ENCODE results near the gene LILRA1.
A peak's percentile ranks its signal among the peaks of the same experiment; 100 is the strongest.
"Not testable (repeated sequence)": the region's sequence is repeated elsewhere in the genome, so short reads cannot be mapped to it uniquely, and the experiment has no call there.

LILRA1 gene

DNA sequence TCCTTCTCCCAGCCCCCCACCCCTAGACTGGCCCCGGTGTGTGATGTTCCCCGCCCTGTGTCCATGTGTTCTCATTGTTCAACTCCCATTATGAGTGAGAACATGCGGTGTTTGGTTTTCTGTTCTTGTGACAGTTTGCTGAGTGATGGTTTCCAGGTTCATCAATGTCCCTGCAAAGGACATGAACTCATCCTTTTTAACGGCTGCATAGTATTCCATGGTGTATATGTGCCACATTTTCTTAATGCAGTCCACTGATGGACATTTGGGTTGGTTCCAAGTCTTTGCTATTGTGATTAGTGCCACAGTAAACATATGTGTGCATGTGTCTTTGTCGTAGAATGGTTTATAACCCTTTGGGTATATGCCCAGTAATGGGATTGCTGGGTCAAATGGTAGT lies 15.2 kb upstream of the LILRA1 start:
- not testable (repeated sequence) for DNase-seq

DNA sequence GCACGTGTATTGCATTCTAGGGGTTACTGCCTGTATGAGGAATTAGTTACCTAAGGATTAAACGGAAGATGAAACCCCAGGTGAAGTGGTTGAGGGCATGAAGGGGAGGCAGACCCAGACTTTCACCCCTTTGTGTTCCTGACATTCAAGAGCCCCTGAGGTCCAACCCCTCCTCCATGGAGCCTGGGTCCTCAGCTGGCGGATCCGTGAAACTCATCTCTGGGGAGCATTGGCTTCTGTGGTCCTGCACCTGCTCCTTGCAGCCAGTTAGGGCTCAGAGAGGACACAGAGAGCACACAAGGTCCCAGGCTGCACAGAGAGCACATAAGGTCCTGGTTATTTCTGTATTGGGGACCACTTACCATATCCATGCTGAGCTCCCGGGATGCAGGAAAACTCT lies 7.0 kb upstream of the LILRA1 start:
- no peak for DNase-seq

DNA sequence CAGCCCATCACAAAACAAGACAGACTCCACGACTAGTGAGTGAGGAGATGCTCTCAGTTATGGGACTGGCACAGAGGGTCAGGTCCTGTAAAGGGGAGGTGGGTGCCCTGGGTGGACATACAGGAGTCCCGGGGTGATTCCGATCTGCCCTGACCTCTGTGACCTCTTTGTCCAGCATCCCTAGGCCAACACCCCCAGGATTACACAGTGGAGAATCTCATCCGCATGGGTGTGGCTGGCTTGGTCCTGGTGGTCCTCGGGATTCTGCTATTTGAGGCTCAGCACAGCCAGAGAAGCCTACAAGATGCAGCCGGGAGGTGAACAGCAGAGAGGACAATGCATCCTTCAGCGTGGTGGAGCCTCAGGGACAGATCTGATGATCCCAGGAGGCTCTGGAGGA lies 6.4 kb upstream of the LILRA1 start:
- DNase-seq, result no peak

DNA sequence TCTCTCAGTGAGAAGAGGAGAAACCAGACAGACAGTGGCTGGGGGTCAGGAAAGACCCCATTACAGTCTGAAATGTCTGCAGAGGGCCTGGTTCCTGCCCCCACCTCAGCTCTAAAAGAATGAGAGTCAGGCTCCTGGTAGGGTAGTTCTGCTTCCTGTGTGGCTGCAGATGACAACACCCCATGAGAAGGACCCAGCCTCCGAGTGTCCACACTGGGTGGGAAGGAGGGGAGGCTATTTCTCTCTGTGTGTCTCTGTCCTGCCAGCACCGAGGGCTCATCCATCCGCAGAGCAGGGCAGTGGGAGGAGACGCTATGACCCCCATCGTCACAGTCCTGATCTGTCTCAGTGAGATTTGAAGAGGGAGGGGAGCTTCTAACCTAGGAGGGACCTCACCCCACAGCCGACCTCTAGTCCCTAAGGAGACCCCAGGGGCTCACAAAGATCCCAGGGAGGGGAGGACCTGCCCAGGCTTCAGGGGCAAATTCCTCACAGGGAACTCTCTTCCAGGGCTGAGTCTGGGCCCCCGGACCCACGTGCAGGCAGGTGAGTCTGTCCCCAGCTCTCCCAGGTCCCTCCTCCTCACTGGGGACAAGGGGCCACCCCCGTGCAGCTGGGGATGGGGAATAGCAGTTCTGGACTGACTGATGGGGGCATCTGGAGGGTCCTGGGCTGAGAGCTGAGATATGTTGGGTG lies 647 bp downstream of the LILRA1 start:
- not testable (repeated sequence) for DNase-seq

DNA sequence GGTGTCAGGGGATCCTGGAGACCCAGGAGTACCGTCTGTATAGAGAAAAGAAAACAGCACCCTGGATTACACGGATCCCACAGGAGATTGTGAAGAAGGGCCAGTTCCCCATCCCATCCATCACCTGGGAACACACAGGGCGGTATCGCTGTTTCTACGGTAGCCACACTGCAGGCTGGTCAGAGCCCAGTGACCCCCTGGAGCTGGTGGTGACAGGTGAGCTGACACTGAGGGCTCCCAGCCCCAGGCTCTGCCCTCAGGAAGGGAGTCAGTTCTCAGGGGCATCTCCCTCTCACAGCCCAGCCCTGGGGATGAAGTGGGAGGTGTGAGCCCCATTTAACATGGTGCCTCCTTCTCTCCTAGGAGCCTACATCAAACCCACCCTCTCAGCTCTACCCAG lies 1.3 kb downstream of the LILRA1 start:
- no peak for DNase-seq

DNA sequence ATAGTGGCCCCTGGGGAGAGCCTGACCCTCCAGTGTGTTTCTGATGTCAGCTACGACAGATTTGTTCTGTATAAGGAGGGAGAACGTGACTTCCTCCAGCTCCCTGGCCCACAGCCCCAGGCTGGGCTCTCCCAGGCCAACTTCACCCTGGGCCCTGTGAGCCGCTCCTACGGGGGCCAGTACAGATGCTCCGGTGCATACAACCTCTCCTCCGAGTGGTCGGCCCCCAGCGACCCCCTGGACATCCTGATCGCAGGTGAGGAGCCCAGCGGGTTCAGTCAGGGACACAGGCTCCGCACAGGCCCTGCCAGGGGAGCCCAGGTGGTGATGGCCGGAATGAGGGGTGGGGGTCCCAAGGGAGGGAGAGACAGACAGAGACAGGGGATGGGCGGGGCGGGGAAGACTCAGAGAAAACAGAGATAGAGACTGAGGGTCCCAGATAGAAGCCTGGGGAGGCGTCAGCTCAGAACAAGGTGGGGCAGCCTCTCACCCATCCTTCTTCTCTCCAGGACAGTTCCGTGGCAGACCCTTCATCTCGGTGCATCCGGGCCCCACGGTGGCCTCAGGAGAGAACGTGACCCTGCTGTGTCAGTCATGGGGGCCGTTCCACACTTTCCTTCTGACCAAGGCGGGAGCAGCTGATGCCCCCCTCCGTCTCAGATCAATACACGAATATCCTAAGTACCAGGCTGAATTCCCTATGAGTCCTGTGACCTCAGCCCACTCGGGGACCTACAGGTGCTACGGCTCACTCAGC lies 2.4 kb downstream of the LILRA1 start:
- DNase-seq, result not testable (repeated sequence)

DNA sequence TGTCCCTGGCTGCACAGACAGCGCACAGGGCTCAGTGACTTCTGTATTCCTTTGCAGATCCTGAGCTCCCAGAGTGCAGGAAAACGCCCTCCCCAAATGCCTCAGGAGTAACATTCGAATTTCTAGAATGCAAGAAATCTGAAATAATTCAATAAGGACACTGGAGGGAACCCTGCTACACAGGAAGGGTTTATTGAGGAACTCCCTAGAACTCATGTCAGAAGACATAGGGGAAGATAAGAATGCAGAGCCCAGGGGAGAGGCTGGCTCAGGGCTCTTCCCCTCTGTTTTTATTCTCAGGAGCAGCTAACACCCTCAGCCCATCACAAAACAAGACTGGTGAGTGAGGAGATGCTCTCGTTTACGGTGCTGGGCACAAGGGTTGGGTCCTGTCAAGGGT lies 6.8 kb downstream of the LILRA1 start:
- no peak for DNase-seq

DNA sequence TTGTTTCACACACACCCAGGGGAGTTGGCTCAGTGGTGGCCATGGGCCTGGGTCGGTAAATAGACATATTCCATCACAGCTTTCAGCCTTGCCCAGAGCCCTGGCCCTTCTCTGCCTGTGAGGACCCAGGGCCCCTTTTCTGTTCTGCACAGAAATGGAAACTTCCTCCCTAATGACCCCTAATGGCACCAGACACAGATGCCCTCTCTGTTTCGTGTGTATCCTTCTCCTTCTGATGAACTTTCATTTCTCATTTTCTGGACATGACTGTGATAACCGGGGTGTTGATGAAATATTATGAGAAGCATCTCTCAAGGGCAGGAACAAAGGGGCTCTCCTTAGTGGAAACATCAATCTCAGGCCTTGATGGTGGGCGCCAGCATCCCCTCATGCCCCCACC lies 12.8 kb downstream of the LILRA1 start:
- no peak for DNase-seq

DNA sequence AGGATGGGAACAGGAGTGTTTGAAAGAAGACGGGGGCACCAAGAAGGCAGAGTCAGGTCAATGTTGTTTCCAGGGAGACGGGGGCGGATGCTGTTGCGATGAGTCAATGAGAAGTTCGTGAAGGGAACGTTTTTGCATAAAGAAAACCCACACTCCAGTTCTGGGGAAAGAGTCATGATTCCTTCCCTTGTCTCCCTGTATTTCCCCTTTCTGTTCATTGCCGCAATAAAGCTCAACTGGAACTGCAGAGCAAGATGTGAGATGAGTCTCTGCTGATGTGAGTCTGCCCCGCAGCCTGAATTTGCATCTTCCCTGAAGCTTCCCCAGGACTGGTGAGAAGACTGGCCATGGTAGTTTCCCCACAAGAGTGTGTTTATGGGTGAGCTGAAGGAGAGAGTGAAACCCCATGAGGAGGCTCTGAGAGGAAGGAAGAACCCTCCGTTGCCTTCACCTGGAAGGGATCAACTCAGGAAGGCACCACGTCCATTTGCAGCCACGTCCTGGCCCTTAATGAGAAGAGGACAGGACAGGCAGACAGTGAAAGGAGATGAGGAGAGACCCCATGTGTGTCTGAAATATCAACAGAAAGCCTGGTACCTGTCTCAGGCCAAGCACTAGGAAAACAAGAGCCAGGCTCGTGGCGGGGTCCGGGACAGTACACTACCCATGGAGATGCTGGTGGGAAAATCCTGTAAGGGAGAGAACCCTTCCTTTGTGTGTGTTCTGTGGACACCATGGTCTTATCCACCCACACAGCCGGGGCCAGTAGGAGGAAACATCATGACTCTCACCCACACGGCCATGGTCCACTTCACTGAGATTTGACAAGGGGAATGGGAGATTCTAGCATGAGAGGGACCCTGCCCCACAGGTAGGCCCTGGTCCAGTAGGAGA lies 13.7 kb downstream of the LILRA1 start:
- peak in 1 of 2 donors; percentile 29 for DNase-seq

DNA sequence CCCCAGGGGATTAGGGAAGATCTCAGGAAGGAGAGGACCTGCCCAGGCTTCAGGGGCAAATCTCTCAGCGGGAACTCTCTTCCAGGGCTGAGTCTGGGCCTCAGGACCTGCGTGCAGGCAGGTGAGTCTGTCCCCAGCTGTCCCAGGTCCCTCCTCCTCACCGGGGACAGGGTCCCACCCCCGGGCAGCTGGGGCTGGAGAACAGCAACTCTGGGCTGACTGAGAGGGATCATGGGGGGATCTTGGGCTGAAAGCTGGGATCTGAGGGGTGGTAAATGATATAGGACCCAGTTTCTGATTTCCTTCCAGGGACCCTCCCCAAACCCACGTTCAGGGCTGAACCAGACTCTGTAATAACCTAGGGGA lies 14.3 kb downstream of the LILRA1 start:
- no peak for DNase-seq

DNA sequence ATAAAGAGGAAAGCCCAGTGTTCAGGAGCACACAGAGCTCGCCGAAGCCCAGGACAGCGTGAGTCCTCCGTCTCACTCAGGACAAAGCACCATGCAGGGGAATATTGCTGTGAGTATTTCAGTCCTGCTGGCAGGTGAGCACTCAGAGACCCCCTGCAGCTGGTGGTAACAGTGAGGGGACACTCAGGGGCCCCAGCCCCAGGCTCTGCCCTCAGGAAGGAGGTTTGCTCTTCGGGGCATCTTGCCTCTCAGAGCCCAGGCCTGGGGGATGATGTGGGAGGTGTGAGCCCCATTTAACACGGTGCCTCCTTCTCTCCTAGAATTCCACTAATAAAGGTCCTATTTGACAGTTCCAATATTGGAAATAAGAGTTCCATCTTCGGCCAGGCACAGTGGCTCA lies 14.8 kb downstream of the LILRA1 start:
- DNase-seq, result no peak

DNA sequence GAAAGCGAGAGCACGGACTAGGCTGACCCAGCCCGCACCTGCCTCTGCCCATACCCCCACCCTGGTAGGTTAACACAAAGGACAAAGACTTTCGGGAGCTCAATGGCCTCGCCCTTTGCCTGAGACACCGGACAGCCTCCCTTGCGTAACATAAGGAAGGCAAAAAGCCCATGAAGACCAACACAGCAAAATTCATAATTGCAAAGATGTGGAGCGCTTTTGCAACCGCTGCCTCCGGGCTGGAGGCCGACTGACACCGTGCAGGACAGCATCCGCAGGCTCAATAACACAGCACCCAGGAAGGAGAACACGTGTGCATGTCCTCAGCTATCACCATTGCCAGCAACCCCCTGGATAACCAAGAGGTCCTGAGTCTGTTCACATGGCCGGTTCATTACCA lies 15.4 kb downstream of the LILRA1 start:
- no peak for DNase-seq

DNA sequence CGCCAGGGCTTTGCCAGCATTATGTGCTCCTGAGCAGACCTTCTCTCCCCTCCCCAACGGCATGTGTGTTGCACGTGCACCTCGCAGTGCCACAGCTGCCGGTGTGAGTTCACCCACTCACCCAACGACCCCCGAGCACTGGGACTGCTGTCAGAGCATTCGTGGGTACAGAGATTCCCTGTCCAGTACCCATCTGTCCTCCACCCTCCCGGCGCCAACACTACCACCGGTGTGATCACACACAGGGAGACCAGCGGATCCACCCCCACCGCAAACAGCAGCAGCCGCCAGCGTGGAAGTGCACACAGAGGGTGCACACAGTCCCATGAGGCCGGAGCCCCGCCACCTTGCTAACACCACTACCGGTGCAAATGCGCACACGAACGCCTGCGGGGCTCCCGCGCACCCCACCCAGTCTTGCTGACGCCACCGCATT lies 15.9 kb downstream of the LILRA1 start:
- DNase-seq, result no peak

DNA sequence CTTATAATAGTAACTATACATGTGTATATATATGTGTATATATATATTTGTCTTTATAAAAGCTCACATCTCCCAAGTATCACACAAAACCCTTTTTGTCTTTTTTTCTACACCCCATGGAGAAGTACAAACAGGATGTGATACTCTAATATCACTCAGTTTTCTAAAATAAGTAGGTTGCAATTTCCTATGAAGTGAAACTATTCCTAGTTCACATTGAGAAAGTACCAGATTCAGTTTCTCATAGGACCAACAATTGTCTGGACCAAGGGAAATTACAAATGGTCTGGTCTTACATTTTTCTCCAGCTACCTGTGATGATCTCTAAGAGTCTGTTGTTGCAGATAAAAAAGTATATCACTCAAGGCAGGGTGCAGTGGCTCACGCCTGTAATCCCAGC lies 19.0 kb downstream of the LILRA1 start:
- DNase-seq, result no peak

DNA sequence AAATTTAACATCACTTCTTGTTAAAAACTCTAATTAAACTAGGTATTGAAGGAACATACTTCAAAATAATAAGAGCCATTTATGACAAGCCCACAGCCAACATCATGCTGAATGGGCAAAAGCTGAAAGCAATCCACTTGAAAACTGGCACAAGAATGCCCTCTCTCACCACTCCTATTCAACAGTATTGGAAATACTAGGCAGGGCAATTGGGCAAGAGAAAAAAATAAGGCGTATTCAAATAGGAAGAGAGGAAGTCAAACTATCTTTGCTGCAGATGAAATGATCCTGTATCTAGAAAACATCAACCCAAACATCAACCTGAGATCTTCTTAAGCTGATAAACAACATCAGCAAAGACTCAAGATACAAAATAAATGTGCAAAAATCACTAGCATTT lies 21.3 kb downstream of the LILRA1 start:
- no peak for DNase-seq

DNA sequence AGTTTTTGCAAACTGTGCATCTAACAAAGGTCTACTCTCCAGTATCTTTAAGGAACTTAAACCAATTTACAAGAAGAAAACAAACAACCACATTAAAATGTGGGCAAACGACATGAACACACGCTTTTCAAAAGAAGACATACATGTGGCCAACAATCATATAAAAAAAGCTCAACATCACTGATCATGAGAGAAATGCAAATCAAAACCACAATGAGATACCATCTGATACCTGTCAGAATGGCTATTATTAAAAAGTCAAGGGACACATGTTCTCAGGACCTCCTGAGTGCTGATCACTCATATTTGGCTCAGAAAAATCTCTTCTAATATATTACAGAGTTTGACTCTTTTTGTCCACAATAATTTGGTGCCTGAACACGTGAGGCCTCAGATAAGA lies 22.6 kb downstream of the LILRA1 start:
- DNase-seq, result no peak

DNA sequence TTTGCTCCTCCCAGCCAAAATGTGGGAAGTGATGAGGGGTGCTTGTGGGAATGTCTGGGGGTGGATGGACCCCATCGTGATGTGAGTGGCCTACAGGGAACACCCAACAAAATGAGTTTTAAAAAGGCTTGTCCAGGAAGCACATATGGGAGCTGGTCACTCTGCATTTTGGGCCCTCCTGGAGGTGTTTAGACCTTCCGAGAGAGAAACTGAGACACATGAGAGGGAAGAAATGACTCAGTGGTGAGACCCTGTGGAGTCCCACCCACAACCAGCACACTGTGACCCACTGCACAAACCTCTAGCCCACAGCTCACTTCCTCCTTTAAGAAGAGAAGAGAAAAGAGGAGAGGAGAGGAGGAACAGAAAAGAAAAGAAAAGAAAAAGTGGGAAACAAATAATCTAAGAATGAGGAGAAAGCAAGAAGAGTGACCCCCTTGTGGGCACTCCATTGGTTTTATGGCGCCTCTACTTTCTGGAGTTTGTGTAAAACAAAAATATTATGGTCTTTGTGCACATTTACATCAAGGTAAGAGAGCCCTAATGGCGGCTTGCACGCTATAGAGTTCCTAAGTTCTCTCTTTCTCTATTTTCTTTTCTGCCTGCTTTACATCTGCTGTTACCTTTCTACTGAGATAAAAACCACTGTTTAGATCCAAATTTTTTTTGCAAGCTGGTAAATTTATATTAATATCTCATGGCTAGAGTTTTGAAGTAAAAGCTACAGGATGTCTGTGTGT lies 23.6 kb downstream of the LILRA1 start:
- peak in 1 of 2 donors; percentile 15 for DNase-seq

DNA sequence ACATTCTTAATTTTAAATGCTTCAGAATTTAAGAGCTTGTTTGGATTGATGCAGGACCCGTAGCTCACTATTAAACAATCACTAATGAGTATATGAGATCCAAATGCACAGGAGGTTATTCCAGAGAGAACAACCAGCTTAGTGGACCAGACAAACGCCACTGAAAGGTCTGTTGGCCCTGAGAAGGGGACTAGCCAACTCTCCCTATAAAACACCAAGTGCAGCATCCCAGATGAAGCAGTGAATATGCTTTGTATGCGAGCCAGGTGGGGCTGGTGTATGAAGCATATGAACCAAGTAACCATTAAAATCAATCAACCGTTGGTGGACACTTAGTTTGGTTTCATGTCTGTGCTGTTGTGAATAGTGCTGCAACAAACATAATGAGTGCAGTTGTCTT lies 27.0 kb downstream of the LILRA1 start:
- no peak for DNase-seq

DNA sequence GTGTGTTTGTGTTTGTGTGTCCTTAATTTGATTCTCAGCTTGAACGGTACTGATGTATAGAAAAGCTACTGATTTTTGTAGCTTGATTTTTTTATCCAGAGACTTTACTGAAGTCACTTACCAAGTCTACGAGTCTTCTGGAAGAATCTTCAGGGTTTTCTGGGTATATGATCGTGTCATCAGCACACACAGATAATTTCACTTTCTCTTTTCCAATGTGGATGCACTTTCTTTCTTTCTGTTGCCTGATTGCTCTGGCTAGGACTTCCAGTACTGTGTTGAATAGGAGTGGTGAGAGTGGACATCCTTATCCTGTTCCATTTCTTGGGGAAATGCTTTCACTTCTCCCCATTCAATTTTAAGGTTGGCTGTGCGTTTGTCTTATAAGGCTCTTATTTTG lies 29.0 kb downstream of the LILRA1 start:
- no peak for DNase-seq

DNA sequence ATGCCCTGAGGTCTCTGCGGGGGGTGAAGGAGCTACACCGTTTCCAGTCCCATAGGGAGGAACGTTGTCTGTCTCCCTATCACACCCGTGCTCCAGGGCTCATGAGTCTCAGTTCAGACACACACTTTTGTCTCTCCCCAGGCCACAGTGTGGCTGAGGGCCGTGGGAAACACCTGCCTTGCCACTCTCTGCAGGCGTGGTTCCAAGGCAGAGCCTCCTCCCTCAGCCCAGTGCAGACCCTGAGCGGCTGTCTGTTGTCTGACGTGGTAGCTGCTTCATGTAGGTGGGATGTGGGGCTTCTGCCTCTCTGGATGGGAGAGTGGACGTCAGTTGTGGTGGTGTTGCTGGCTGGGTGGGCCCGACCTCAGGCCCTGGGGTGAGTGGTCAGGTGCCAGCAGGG lies 30.8 kb downstream of the LILRA1 start:
- not testable (repeated sequence) for DNase-seq

DNA sequence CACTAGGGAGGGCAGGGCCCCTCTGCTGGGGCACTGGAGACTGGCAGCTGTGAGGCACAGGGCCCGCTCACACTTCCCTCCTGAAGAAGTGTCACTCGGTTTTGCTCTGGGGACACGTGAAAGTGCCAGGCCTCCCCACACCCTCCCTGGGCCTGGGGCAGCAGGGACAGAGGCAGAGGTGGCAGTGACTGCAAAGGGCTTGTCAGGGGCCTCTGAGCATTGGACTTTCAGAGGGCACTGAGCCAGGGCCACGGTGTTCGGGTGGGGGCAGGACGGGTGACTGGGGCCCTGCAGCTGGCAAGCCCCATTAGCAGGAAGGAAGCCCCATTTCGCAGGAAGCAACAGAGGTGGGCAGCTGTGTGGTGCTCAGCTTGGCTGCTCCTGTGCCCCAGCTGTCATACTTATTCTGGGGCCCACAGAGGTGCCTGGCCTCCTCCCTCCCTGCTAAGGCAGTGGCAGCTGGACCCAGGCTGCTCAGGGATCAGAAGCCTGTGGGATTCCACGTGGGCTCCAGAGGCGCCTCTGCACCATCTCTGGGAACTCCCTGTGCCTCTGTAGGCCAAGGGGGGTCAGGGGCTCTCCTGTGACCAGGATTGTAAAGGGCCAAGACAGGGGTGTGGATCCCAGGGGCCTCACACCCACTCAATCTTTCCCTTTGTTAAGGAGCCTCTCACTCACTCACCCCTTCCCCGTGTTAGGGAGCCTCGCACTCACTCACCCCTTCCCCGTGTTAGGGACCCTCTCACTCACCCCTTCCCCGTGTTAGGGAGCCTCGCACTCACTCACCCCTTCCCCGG lies 31.7 kb downstream of the LILRA1 start:
- peak in 1 of 2 donors; percentile 45 for DNase-seq

DNA sequence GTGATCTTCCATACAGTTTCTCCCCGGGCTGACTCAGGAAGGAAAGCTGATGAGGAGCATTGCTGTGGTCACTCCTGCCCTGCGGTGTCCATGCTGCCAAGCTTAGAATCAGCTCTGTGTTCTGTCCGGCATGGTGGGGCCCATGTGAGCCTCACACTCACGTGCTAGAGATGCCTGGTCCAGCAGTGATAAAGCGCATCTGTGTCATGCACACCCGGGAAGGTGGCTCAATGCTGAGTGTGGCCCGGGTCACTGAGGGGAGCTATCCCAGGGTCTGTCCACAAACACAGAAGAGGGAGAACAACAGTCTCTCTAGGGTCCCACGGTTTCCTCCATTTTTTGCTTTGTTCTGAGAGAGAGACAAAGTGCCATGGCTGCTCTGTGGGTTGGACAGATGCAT lies 33.3 kb downstream of the LILRA1 start:
- no peak for DNase-seq

Data from CD4-positive, alpha-beta T cell treated with Interleukin-1 beta for 1 hour (primary cell).